HG02938 (cell line): ENCODE measurements around the gene KIF1B.
"Not testable (repeated sequence)": the region's sequence is repeated elsewhere in the genome, so short reads cannot be mapped to it uniquely, and the experiment has no call there.

ENCODE experiments used
- ATAC-seq: cut with Tn5 transposase; IDR thresholded peaks from one replicate; pipeline ENCODE4 v1.9.1; 2021; ENCODE audit warnings: mild to moderate bottlenecking, moderate library complexity; ENCODE audit not compliant: unreplicated experiment

The KIF1B gene

DNA sequence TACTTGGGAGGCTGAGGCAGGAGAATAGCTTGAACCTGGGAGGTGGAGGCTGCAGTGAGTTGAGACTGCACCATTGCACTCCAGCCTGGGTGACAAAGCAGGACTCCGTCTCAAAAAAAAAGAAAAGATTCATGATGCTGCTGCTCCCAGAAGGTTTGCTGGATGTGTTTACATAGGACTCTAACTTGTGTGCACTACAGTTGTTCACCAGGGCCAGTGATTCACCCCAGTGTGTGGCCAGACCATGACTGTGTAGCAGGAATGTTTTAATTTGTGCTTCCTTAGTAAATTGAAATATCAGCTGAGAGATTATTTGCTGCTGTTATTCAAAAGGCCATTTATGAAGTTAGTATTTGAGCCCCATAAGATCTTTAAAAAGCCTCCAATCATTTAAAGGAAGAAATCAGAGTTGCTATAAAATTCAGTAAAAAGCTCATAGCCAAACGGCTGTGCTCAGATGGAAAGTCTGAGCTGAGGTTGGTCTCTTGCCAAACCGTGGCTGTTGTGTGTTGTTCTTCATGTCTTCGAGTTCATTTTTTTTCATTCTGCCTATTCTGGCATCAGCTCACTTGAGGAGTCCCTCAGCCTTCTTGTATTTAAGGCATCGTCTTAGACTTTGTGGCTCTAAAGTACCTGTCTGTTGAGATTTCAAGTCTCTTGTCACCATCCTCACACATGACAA lies 170.4 kb downstream of the KIF1B start:
- no peak for ATAC-seq

GRCh38 chr1:10383630-10384029 lies 173.3 kb downstream of the KIF1B start:
- no peak for ATAC-seq

DNA sequence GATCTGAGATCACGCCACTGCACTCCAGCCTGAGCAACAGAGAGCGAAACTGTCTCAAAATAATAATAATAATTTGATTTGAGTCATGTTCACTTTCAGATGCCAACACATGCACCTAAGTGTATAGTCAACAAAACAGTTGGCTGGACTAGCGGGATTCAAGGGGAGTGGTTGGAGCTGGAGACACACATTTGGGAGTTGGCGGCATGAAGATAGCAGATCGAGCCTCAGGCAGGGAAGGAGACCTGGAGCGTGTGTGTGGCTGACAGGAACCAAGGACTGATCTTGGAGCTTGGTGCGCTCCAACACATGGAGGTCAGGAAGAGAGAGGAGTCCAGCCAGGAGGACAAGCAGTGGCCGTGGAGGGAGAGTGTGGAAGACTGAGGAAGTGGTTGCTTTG lies 173.8 kb downstream of the KIF1B start:
- no peak for ATAC-seq

DNA sequence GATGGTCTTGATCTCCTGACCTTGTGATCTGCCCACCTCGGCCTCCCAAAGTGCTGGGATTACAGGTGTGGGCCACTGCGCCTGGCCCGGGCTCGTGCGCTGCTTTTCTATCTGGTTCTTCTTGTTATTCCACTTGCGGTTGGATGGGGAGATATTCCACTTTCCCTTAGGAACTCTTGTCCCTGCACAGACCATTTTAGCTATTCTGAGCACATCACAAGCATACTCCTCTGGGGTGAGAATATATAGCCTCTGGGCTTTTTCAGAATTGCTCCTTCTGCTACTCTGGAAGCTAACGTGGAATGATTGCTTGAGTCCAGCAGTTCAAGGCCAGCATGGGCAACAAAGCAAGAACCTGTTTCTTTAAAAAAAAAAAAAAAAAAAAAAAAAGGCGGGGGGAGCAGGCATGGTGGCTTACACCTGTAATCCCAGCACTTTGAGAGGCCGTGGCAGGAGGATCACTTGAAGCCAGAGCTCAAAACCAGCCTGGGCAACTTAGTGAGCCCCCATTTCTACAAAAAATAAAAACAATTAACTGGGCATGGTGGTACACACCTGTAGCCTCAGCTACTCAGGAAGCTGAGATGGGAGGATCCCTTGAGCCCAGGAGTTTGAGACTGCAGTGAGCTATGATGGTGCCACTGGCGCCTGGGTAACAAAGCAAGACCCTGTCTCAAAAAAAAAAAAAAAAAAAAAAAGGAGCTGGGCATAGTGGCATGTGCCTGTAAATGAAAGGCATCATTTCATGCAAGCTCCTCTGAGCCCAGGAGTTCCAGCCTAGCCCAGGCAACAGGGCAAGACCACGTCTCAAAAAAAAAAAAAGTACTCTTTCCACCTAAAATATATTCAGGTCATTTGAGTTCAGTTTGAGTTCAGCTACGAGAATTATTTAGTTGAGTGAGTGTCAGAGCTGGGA lies 176.6 kb downstream of the KIF1B start:
- no peak for ATAC-seq

DNA sequence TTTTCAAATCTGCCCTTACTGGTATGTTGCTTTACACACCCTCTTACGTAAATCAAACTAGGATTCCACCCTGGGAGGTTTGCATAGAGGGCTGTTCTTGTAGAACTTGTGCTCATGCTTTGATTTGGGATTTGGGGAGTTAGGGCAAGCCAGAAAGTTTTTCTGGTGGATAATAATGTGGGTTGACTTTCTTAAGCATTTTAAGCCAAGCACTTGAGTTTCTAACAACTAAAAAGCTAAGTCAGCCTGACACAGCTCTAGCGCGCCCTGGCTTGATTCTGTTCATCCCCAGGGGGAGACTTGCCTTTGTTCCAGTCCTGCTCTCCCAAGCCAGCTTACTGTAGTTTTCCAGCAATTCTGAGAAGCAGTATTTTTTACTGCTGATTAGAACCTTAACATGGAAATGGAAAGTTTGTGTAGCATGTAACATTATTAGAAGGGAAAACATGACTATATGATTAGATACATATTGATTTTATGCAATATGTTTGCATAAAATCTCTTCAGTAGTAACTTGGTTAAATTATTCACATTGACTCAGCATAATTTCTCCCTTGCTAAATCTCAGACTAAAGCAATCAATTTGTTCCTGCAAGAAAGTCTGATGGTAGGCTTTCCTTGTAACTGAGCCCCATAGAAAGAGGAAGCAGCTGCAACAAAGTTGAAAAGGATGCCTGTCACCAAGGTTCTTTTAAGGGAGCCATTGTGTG lies 177.5 kb downstream of the KIF1B start:
- ATAC-seq, result no peak

- no peak for ATAC-seq
Measured at GRCh38 chr1:10388387-10388715, 178.0 kb downstream of the KIF1B start.

DNA sequence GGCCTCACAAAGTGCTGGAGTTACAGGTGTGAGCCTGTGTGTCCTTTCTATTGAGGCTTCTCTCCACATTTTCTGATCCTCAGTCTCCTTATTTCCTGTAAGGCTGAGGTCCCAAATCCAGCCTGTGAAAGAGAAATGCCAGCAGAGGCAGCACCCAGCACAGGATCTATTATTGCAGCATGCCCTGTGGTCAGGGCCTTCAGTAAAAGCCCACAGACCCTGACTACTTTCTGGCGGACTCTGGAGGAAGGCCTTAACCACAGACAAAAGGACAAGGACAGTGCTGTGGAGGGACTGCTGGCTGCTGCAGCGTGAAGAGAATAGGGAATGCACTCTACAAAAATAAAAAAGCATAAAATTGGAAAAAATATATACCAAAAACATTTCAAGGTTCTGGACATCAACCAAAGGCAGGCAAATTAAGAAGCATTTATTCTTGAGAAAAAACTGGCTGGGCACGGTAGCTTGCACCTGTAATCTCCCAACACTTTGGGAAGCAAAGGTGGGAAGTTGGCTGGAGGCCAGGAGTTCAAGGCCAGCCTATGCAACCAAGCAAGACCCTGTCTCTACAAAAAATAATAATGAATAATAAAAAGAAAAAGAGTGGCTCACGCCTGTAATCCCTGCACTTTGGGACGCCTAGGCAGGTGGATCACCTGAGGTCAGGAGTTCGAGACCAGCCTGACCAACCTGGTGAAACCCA lies 179.1 kb downstream of the KIF1B start:
- ATAC-seq, result no peak

DNA sequence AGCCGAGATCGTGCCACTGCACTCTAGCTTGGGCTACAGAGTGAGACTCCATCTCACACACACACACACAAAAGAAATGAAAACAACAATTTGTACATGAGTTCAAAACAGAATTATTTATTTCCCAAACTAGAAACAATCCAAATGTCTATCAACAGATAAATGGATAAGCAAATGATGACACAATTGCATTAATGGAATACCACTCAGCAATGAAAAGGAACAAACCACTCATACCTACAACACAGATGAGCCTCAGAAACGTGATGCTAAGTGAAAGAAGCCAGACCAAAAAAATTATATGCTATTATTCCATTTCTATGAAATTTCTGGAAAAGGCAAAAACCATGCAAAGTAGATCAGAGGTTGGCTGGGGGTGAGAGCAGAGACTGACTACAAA lies 186.5 kb downstream of the KIF1B start:
- ATAC-seq, result no peak

- ATAC-seq, result no peak
Measured at GRCh38 chr1:10398278-10398733, 187.9 kb downstream of the KIF1B start.

GRCh38 chr1:10398734-10399443 lies 188.5 kb downstream of the KIF1B start, which contains the start of gene PGD:
TSS of gene PGD (plus strand) at chr1:10399064. CDS start at chr1:10399118, 54 bp downstream.
- peak; percentile 96 for ATAC-seq

- no peak for ATAC-seq
Measured at GRCh38 chr1:10399444-10399941, 189.1 kb downstream of the KIF1B start.

- no peak for ATAC-seq
Measured at GRCh38 chr1:10400013-10400412, 189.6 kb downstream of the KIF1B start.

GRCh38 chr1:10401281-10401680 lies 190.9 kb downstream of the KIF1B start:
- ATAC-seq, result no peak

GRCh38 chr1:10402729-10403274 lies 192.4 kb downstream of the KIF1B start:
- no peak for ATAC-seq

GRCh38 chr1:10407201-10407600 lies 196.8 kb downstream of the KIF1B start:
- no peak for ATAC-seq

- no peak for ATAC-seq
Measured at GRCh38 chr1:10415211-10415930, 205.0 kb downstream of the KIF1B start.

- not testable (repeated sequence) for ATAC-seq
Measured at GRCh38 chr1:10415967-10416366, 205.6 kb downstream of the KIF1B start.

GRCh38 chr1:10418741-10419140 lies 208.4 kb downstream of the KIF1B start:
- ATAC-seq, result not testable (repeated sequence)

DNA sequence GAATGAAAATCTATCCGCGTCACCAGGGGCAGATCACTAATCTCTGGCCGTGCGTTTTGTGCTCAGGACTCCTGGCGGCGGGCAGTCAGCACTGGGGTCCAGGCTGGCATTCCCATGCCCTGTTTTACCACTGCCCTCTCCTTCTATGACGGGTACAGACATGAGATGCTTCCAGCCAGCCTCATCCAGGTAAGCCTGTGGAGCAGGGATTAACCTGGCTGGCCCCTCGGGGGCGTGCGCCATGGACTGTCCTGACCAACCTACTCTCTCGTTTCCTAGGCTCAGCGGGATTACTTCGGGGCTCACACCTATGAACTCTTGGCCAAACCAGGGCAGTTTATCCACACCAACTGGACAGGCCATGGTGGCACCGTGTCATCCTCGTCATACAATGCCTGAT lies 209.0 kb downstream of the KIF1B start:
- ATAC-seq, result no peak
